Measurements from ENCODE around the gene PTPRN2. TPM values are rescaled to one million over a fixed set of nuclear protein-coding genes. Genes with fewer than 3 reads are reported as not detected.

Gene PTPRN2
- total and polyA plus RNA-seq, 2 of the 8 experiments (the other 6 are each of a cell fraction or from before 2014, with no cell fraction given): 2.6 to 4.5 TPM

- 90% methylated on average over 6 of the region's 6 CpGs; no CpG with 5 or more reads in 1 of the 2 experiments for WGBS, 2 experiments (ENCODE audit: extremely low coverage in 1 of 2, insufficient coverage in 1 of 2, insufficient read length in 1 of 2, insufficient replicate concordance in 2 of 2, low coverage in 1 of 2, low lambda C conversion rate in 2 of 2, missing lambda C conversion rate in 1 of 2)
- no peaks in the 10 kb centered on the region; a peak in 1 of 4 replicates for H3K9me3 ChIP-seq (ENCODE audit: insufficient read depth in 2 of 2, low read depth in 1 of 2, low read length in 1 of 2)
- no peak overlapping the region for H3K14ac ChIP-seq (ENCODE audit: insufficient read length)
These were observed 189.7 kb downstream of the PTPRN2 start for GRCh38 chr7:158397885-158398284.

More at GRCh38 chr7:158397885-158398284, 189.7 kb downstream of the PTPRN2 start:
- H3K23me2 ChIP-seq (ENCODE audit: low read depth, low read length): no peaks in the 10 kb centered on the region
- no peaks in the 10 kb centered on the region for H3K27me3 ChIP-seq (replicated peaks in 1 of 4; ENCODE audit: control insufficient read depth in 3 of 4, extremely low read depth in 1 of 4, insufficient read depth in 3 of 4, low read length in 3 of 4)
- H3K4me1 ChIP-seq (replicated peaks in 1 of 4; ENCODE audit: control insufficient read depth in 3 of 4, insufficient read depth in 4 of 4, low read length in 3 of 4): peaks cover 0 to 12% (median 7%) of the 10 kb centered on the region in 4 experiments; a peak in 4 of 7 replicates
- H3K9ac ChIP-seq (replicated peaks in 1 of 4; ENCODE audit: extremely low read depth in 1 of 4, low read depth in 3 of 4, low read length in 3 of 4): no peak overlapping the region
- H2AFZ ChIP-seq (ENCODE audit: low read length): no peak overlapping the region
- no peak overlapping the region for H4K91ac ChIP-seq (replicated peaks; ENCODE audit: insufficient read length, low read length)
- no peaks in the 10 kb centered on the region for H4K20me1 ChIP-seq (replicated peaks in 1 of 2; ENCODE audit: control insufficient read depth in 1 of 2, insufficient read depth in 2 of 2, low read length in 2 of 2)
- H3K36me3 ChIP-seq (ENCODE audit: control insufficient read depth in 2 of 4, insufficient read depth in 4 of 4, low read length in 3 of 4): no peaks in the 10 kb centered on the region
- no peak overlapping the region for H2AK5ac ChIP-seq (ENCODE audit: low read depth, low read length)
- H3K4me2 ChIP-seq (ENCODE audit: insufficient read depth in 1 of 2, low read depth in 2 of 2, low read length in 2 of 2): no peak overlapping the region
- H2BK120ac ChIP-seq (replicated peaks; ENCODE audit: low read depth, low read length): no peak overlapping the region
- no peak overlapping the region for H3K27ac ChIP-seq (ENCODE audit: low read depth, low read length)
- no peaks in the 10 kb centered on the region for H3K79me1 ChIP-seq (ENCODE audit: low read depth, low read length)
- no peak for FAIRE-seq
- H2BK20ac ChIP-seq (ENCODE audit: low read length): peak overlapping the region; percentile 80; the same call in 1 of the 2 replicates
- H3K4ac ChIP-seq (replicated peaks; ENCODE audit: insufficient read length, low read depth, low read length): no peak overlapping the region
- H4K8ac ChIP-seq (ENCODE audit: extremely low read depth, insufficient read depth, low read length): no peak overlapping the region
- CTCF ChIA-PET (ENCODE audit: partially characterized antibody): interaction anchor here (0.6 to 6.9 kb wide), 4 partner anchors 11 to 35 kb away, joined by 3 to 51 read pairs (median 5); no protein-coding TSS in a partner anchor
- peak overlapping the region; percentile 83; the same call in 1 of the 2 replicates for H2BK5ac ChIP-seq (ENCODE audit: low read depth, low read length)
- no peak for DNase-seq (ENCODE audit: low read depth in 1 of 2, low spot score in 2 of 2)
- no peak overlapping the region for H3K23ac ChIP-seq (ENCODE audit: insufficient read length)
- no peak overlapping the region for H3K56ac ChIP-seq (replicated peaks; ENCODE audit: insufficient read length, low read depth, low read length)
- TF ChIP-seq JUND (IDR thresholded peaks at IDR 0.05; ENCODE audit: low read length) (no peak), TAF7 (optimal IDR thresholded peaks at IDR 0.05; ENCODE audit: borderline replicate concordance, low read depth, low read length) (no peak), SRF (IDR thresholded peaks at IDR 0.05; ENCODE audit: low read depth, low read length) (no peak)
- H3K4me3 ChIP-seq (ENCODE audit: extremely low read depth in 1 of 4, insufficient read depth in 2 of 4, low read depth in 3 of 4, low read length in 4 of 4): no peak overlapping the region
- no peaks in the 10 kb centered on the region for H3K79me2 ChIP-seq (ENCODE audit: control insufficient read depth in 1 of 2, insufficient read depth in 2 of 2, low read length in 2 of 2)
- H4K5ac ChIP-seq (ENCODE audit: insufficient read length, low read depth, low read length): no peak overlapping the region
- H2BK12ac ChIP-seq (ENCODE audit: low read depth, low read length): 0 out of 2 replicates have a peak overlapping the region, but pooled peaks have one; percentile 9
- no peak overlapping the region for H3K18ac ChIP-seq (ENCODE audit: extremely low read depth, low read length)
- POLR2A ChIA-PET (ENCODE audit: partially characterized antibody): interaction anchor here (0.6 to 1.1 kb wide), 2 partner anchors 16 to 131 kb away, joined by 3 read pairs; no protein-coding TSS in a partner anchor
- H2BK15ac ChIP-seq (ENCODE audit: low read length): 0 out of 2 replicates have a peak overlapping the region, but pooled peaks have one; percentile 53

Data from H1 (cell line).